Measurements from ENCODE around the gene HRH3. TPM values are rescaled to one million over a fixed set of nuclear protein-coding genes. Genes with fewer than 3 reads are reported as not detected.

HRH3 gene
- total RNA-seq, 1 experiment from 2014 or later, result not detected

DNA sequence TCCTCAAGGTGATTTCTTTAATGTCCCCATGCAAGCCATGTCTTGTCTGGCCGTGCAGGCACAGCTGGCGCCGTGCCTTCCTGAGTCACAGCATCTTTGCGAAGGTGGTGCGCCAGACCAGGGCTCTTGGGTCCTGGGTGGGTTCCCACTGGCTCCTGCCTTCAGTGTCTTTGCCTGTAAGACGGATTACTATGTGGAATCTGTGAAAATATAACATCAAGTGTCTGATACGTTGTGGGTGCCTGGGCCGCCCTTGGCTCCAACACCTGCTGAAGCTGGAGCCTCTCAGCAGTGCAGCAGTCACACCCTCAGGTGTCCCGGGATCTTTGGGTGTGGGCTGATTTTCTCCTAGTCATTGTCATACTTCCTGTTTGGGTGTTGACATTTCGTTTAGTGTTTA lies 21.4 kb upstream of the HRH3 start:
- no peak overlapping the region for H3K4me2 ChIP-seq (ENCODE audit: low read depth, low read length, poor library complexity, severe bottlenecking)
- H2AFZ ChIP-seq (ENCODE audit: low read length), result no peak overlapping the region
- no peaks in the 10 kb centered on the region for H3K36me3 ChIP-seq (ENCODE audit: insufficient read depth, low read length)
- H3K27ac ChIP-seq (ENCODE audit: low read length), result no peak overlapping the region
- no peaks in the 10 kb centered on the region for H3K9me2 ChIP-seq (replicated peaks; ENCODE audit: insufficient read depth, low read length)
- H4K20me1 ChIP-seq (ENCODE audit: insufficient read depth, low read depth, low read length), result peaks cover 16% of the 10 kb centered on the region
- H3K27me3 ChIP-seq (ENCODE audit: low read length), result no peaks in the 10 kb centered on the region
- no peaks in the 10 kb centered on the region for H3K9me3 ChIP-seq (ENCODE audit: low read length)
- H3K9ac ChIP-seq (ENCODE audit: low read length), result no peak overlapping the region
- H3K4me3 ChIP-seq (ENCODE audit: low read length), result no peak overlapping the region
- H3K79me2 ChIP-seq (ENCODE audit: low read length), result peaks cover 68% of the 10 kb centered on the region
- peaks cover 14% of the 10 kb centered on the region for H3K4me1 ChIP-seq (ENCODE audit: low read length)
- DNase-seq, result no peak

DNA sequence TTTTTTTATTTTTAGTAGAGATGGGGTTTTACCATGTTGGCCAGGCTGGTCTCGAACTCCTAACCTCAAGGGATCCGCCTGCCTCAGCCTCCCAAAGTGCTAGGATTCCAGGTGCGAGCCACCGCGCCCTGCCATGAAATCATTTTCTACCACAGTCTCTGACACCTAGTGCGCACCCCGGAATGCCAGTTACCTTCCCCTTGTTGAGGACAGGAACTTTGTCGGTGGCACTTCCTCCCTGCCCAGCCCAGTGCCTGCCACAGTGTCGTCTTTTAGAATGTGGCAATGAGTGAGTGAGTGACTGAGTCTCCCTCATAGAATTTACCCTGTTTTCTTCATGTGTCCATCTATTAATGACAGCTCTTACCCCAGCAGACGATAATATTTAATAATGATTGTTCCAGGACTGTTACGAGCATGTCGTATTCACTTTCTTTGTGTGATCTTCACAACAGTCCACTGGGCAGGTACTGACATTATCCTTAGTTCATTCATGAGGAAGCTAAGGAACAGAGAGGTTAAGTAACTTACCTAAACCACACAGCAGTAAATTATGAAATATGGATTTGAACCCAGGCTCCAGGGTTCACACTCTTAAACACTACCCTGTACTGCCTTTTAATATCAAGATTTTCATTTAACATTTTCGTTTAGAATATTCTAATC lies 20.1 kb upstream of the HRH3 start:
- H3K4me2 ChIP-seq (ENCODE audit: low read depth, low read length, poor library complexity, severe bottlenecking), result no peak overlapping the region
- no peak overlapping the region for H3K27ac ChIP-seq (ENCODE audit: low read length)
- H4K20me1 ChIP-seq (ENCODE audit: insufficient read depth, low read depth, low read length), result peaks cover 10% of the 10 kb centered on the region
- H3K9me2 ChIP-seq (replicated peaks; ENCODE audit: insufficient read depth, low read length), result no peaks in the 10 kb centered on the region
- DNase-seq, result no peak
- no peaks in the 10 kb centered on the region for H3K27me3 ChIP-seq (ENCODE audit: low read length)
- no peak overlapping the region for H3K9ac ChIP-seq (ENCODE audit: low read length)
- H3K9me3 ChIP-seq (ENCODE audit: low read length), result no peaks in the 10 kb centered on the region
- H3K4me3 ChIP-seq (ENCODE audit: low read length), result no peak overlapping the region
- H3K4me1 ChIP-seq (ENCODE audit: low read length), result peaks cover 14% of the 10 kb centered on the region
- no peak overlapping the region for H2AFZ ChIP-seq (ENCODE audit: low read length)
- H3K36me3 ChIP-seq (ENCODE audit: insufficient read depth, low read length), result no peaks in the 10 kb centered on the region
- H3K79me2 ChIP-seq (ENCODE audit: low read length), result peaks cover 58% of the 10 kb centered on the region

- H3K27ac ChIP-seq (ENCODE audit: low read length), result peak overlapping the region; percentile 37; the same call in 1 of the 2 replicates
- peak overlapping the region; percentile 86 for H3K4me3 ChIP-seq (ENCODE audit: low read length)
- H3K79me2 ChIP-seq (ENCODE audit: low read length), result peaks cover 53% of the 10 kb centered on the region
- no peaks in the 10 kb centered on the region for H3K9me3 ChIP-seq (ENCODE audit: low read length)
- peak overlapping the region; percentile 77 for H3K9ac ChIP-seq (ENCODE audit: low read length)
- H3K9me2 ChIP-seq (replicated peaks; ENCODE audit: insufficient read depth, low read length), result no peaks in the 10 kb centered on the region
- H3K36me3 ChIP-seq (ENCODE audit: insufficient read depth, low read length), result no peaks in the 10 kb centered on the region
- H3K27me3 ChIP-seq (ENCODE audit: low read length), result no peaks in the 10 kb centered on the region
- H3K4me1 ChIP-seq (ENCODE audit: low read length), result peaks cover 14% of the 10 kb centered on the region
- peak overlapping the region; percentile 89 for H3K4me2 ChIP-seq (ENCODE audit: low read depth, low read length, poor library complexity, severe bottlenecking)
- no peak overlapping the region for H2AFZ ChIP-seq (ENCODE audit: low read length)
- DNase-seq, result no peak
- H4K20me1 ChIP-seq (ENCODE audit: insufficient read depth, low read depth, low read length), result peaks cover 10% of the 10 kb centered on the region
These were observed 19.3 kb upstream of the HRH3 start for GRCh38 chr20:62239278-62239879.

DNA sequence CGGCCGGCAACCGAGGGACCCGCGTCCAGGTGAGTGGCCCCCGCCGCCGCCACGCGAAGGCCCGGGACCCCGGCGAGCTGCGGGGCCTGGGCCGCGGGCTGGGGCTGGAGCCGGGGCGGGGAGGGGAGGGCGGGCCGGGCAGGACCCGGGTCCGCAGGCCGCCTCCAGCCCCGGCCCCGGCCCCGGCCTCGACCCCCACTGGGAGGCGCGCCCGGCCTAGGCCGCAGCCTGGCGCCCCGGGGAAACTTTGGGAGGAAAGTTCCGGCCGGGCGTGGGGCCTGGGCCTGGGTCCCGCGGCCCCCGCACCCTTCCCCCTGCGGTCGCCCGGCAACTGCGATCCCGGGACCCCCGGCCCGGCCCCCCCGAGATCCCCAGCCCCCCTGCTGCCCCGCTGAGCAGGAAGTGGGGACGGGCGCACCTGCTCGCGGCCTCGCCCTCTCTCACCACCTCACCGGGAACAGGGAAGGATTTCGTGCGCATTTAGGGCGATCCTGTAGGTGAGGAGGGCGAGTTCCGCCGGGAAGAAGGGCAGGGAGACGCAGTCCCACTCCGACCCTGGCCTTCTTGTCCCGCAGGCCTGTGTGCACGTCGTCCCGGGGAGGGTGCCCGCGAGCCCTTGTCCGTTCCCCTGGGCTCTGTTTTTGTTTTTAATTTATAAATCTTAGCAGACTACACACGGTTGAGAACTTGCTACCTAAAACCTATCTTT lies 18.6 kb upstream of the HRH3 start:
- H3K9me3 ChIP-seq (ENCODE audit: low read length), result no peaks in the 10 kb centered on the region
- H3K79me2 ChIP-seq (ENCODE audit: low read length), result peaks cover 48% of the 10 kb centered on the region
- no peaks in the 10 kb centered on the region for H3K9me2 ChIP-seq (replicated peaks; ENCODE audit: insufficient read depth, low read length)
- H2AFZ ChIP-seq (ENCODE audit: low read length), result no peak overlapping the region
- peak overlapping the region; percentile 89 for H3K4me2 ChIP-seq (ENCODE audit: low read depth, low read length, poor library complexity, severe bottlenecking)
- H3K4me3 ChIP-seq (ENCODE audit: low read length), result peak overlapping the region; percentile 86
- DNase-seq, result no peak
- no peaks in the 10 kb centered on the region for H3K27me3 ChIP-seq (ENCODE audit: low read length)
- H3K36me3 ChIP-seq (ENCODE audit: insufficient read depth, low read length), result no peaks in the 10 kb centered on the region
- peak overlapping the region; percentile 77 for H3K9ac ChIP-seq (ENCODE audit: low read length)
- peaks cover 10% of the 10 kb centered on the region for H4K20me1 ChIP-seq (ENCODE audit: insufficient read depth, low read depth, low read length)
- H3K4me1 ChIP-seq (ENCODE audit: low read length), result peaks cover 14% of the 10 kb centered on the region
- peak overlapping the region; percentile 37; the same call in 1 of the 2 replicates for H3K27ac ChIP-seq (ENCODE audit: low read length)

GRCh38 chr20:62237801-62238568 lies 17.9 kb upstream of the HRH3 start, which contains the start of gene OSBPL2:
Gene OSBPL2 (plus strand): TSS chr20:62238521. CDS start chr20:62256185, 17,664 bp downstream.
- peaks cover 10% of the 10 kb centered on the region for H4K20me1 ChIP-seq (ENCODE audit: insufficient read depth, low read depth, low read length)
- peak within 1 kb of the TSS; percentile 67 for H2AFZ ChIP-seq (ENCODE audit: low read length)
- H3K4me3 ChIP-seq (ENCODE audit: low read length), result peak within 1 kb of the TSS; percentile 86
- H3K4me1 ChIP-seq (ENCODE audit: low read length), result peaks cover 14% of the 10 kb centered on the region
- peaks cover 43% of the 10 kb centered on the region for H3K79me2 ChIP-seq (ENCODE audit: low read length)
- H3K4me2 ChIP-seq (ENCODE audit: low read depth, low read length, poor library complexity, severe bottlenecking), result peak within 1 kb of the TSS; percentile 89
- H3K9me3 ChIP-seq (ENCODE audit: low read length), result no peaks in the 10 kb centered on the region
- peak; percentile 99 for DNase-seq
- no peaks in the 10 kb centered on the region for H3K27me3 ChIP-seq (ENCODE audit: low read length)
- peak within 1 kb of the TSS; percentile 37; the same call in 1 of the 2 replicates for H3K27ac ChIP-seq (ENCODE audit: low read length)
- no peaks in the 10 kb centered on the region for H3K36me3 ChIP-seq (ENCODE audit: insufficient read depth, low read length)
- peak within 1 kb of the TSS; percentile 77 for H3K9ac ChIP-seq (ENCODE audit: low read length)
- H3K9me2 ChIP-seq (replicated peaks; ENCODE audit: insufficient read depth, low read length), result no peaks in the 10 kb centered on the region

DNA sequence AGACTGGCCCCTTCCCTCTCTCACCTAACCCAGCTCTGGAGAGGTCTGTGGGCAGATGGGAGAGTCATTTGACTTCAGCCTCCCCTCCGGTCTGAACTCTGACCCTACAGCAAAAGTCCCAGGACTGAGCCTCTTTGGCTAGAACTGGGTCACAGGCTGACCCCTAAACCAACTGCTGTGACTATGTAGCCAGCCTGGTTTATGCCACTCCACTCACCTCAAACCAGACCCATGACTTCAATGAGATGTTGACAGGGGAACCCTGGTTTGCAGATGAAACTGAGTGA lies 17.4 kb upstream of the HRH3 start:
- no peaks in the 10 kb centered on the region for H3K27me3 ChIP-seq (ENCODE audit: low read length)
- H3K79me2 ChIP-seq (ENCODE audit: low read length), result peaks cover 38% of the 10 kb centered on the region
- peak overlapping the region; percentile 64; the same call in 1 of the 2 replicates for H3K4me3 ChIP-seq (ENCODE audit: low read length)
- no peak for DNase-seq
- H4K20me1 ChIP-seq (ENCODE audit: insufficient read depth, low read depth, low read length), result peaks cover 10% of the 10 kb centered on the region
- no peaks in the 10 kb centered on the region for H3K9me3 ChIP-seq (ENCODE audit: low read length)
- peak overlapping the region; percentile 71 for H3K4me2 ChIP-seq (ENCODE audit: low read depth, low read length, poor library complexity, severe bottlenecking)
- no peaks in the 10 kb centered on the region for H3K9me2 ChIP-seq (replicated peaks; ENCODE audit: insufficient read depth, low read length)
- H3K4me1 ChIP-seq (ENCODE audit: low read length), result peaks cover 14% of the 10 kb centered on the region
- H3K9ac ChIP-seq (ENCODE audit: low read length), result 0 out of 2 replicates have a peak overlapping the region, but pooled peaks have one; percentile 13
- H3K27ac ChIP-seq (ENCODE audit: low read length), result no peak overlapping the region
- peak overlapping the region; percentile 67 for H2AFZ ChIP-seq (ENCODE audit: low read length)
- no peaks in the 10 kb centered on the region for H3K36me3 ChIP-seq (ENCODE audit: insufficient read depth, low read length)

DNA sequence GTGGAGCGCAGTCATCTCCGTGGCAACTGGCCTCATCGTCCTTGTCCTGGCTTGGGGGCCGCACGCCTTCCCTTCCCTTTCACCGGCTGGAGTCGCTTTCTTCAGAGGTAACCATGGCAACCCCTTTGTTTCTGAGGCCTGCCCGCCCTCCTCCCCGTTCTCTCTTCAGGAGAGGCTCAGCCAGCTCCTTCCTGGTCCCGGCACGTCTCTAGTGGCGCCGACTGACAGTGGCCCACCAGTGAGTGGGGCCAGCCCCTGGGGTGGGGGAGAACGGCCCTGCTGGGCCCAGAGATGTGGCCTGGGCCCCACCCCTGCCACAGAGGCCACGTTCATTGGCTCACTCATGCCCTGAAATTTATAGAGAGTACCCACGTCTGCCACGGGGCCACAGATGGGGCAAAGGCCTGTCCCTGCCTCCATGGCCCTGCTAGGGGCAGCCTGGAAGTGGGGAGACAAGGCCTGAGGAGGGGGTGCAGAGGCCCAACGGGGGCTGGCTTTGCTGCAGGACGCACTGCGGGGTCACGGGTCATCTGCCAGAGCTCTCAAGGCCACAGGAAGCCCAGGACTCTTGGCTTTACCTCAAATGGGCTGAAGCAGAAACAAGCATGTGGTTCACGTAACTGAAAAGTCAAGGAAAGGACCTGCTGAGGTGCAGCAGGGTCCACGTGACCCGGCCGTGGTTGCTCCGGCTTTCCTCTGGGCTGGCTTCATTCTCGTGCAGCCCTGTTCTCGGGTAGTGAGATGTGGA lies 16.9 kb upstream of the HRH3 start:
- H3K4me3 ChIP-seq (ENCODE audit: low read length), result no peak overlapping the region

More for the DNA sequence above, 16.9 kb upstream of the HRH3 start:
- Histone ChIP-seq H4K20me1 (ENCODE audit: insufficient read depth, low read depth, low read length) (peaks cover 10% of the 10 kb centered on the region), H3K27ac (ENCODE audit: low read length) (no peak overlapping the region), H2AFZ (ENCODE audit: low read length) (no peak overlapping the region), H3K9me2 (replicated peaks; ENCODE audit: insufficient read depth, low read length) (no peaks in the 10 kb centered on the region), H3K36me3 (ENCODE audit: insufficient read depth, low read length) (no peaks in the 10 kb centered on the region), H3K9me3 (ENCODE audit: low read length) (no peaks in the 10 kb centered on the region), H3K27me3 (ENCODE audit: low read length) (no peaks in the 10 kb centered on the region), H3K4me1 (ENCODE audit: low read length) (peaks cover 14% of the 10 kb centered on the region), H3K9ac (ENCODE audit: low read length) (no peak overlapping the region), H3K79me2 (ENCODE audit: low read length) (peaks cover 32% of the 10 kb centered on the region), H3K4me2 (ENCODE audit: low read depth, low read length, poor library complexity, severe bottlenecking) (no peak overlapping the region)
- DNase-seq, result no peak

Data from Karpas-422 (cell line).